Measurements from ENCODE around the gene RAB3A.

- no peak for TF ChIP-seq POLR2AphosphoS5 (IDR thresholded peaks at IDR 0.05; ENCODE audit: insufficient read depth in 1 of 2, low read depth in 1 of 2)
- no peak for TF ChIP-seq CTCF (IDR thresholded peaks at IDR 0.05)
Measured at GRCh38 chr19:18170714-18171255, 33.1 kb downstream of the RAB3A start.

Measured in vagina (tissue), 2 donors.